Embryonic facial prominence (tissue), 1 donor: ENCODE data around the gene CDC45.

Experiments used
- DNase-seq: peaks from one replicate; pipeline ENCODE4 v3.0.0-alpha.2; 2016; ENCODE audit errors: extremely low spot score

Gene CDC45

DNA sequence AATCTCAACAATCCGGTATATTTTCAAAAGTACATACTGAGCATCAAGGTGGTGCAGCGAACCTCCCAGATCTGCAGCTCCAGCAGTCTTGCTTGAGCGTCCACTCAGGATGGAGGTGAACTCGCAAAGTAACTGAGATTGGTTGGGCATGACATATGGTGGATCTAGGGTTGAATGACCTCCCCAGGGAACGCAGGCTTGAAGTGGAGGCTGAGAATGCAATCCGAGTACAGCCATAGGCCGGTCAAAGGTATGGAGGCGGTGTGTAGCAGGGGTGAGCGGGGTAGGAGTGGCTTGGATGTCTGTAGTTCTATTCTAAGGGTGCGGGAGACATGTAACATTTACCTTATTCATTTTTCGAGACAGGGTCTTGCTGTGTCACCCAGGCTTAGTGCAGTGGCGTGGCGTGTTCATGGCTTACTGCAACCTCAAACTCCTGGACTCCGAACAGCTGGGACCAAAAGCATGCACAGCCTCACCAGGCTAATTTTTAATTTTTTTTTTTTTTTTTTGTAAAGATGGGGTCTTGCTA lies 31.6 kb upstream of the CDC45 start:
- DNase-seq, result peak; percentile 19

DNA sequence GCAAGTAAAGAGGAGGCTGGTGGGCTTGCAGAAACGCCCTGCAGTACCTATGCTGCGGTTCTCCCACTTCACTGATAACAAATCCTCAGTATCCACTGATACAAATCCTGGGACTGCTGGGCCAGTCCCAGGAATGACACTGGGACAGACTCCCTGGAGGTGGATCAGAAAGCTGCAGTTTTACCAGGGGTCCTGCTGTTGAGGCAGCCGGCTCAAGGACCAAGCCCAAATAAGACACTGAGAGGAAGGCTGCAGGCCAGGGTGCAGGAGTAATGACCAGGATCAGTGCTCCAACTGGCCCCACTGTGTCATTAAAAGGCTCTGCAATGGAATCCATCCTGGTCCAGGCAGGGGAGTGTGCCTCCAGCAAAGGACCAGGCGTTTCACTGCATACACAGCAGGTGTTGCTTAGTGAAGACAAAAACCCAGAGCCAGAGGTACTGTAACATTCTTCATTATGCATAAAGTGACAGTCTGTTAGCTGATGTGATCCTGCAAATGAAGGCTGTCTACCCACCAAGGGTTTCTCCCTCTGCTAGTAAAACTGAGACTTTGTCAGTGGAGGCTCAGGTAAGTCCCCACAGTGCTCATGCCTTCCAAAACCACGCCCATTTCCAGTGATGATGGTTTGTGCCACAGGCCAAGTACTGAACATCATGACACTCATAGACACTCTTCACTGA lies 30.8 kb upstream of the CDC45 start:
- no peak for DNase-seq

DNA sequence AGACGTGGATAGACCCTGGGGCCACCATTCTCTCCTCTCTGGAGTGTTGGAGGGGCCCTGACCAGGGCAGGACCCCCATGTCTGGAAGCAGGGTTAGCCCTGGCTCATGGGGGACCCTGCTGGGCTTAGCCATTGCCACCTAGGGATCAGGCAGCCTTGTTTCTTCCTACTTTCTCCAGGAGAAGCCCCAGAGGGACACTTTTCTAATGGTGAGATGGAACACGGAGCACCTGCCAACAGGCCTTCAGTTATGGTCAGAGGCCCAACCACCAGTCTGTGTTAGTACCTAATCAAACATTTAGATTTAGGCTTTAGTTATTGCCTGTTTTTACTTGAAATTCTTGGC lies 30.3 kb upstream of the CDC45 start:
- DNase-seq, result no peak

DNA sequence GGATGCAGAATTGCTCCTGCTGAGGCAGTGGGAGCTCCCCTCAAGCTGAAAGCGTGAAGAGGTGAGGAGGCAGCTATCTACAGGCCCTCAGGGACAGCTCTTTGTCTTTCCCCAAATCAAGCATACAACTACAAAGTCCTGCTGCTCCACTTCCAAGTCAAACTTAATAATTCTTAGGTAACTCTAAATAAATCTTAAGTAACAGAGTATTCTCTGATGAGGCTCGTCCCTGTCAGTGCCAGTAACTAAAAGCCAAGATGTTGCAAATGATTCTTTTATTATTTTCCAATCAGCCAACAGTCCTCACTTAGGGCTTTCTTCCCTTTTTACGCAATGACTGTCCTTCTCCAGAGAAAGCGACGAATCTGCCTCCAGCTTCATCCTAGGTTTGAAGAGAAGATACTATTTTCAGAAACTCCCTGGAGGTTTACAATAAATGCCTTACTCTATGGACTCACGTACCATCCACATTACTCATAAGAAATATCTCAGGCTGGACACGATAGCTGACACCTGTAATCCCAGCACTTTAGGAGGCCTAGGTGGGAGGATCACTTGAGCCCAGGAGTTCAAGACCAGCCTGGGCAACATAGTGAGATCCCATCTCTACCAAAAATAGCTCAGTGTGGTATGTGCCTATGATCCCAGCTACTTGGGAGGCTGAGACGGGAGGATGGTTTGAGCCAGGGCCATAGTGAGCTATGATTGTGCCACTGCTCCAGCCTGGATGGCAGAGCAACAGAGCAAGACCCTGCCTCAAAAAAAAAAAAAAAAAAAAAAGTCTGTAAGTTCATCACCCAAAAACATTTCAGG lies 29.2 kb upstream of the CDC45 start:
- DNase-seq, result no peak

DNA sequence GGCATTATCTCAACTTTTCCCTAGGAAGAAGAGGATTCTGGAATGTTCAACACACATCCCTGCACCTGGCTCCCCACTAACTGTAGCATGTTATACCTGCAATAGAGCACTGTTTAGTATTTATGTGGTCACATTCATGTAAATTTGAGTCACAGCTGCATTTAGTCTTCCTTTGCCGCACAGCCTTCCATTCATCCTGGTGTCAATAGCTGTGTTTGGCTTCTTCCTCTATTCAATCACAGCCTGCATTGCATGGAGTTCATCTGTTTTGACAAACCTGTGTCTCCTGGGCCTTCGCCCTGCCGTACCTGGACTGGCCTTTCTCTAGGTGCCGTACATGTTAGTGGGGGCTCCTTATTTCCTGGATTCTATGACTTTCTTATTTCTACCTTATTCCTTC lies 28.1 kb upstream of the CDC45 start:
- DNase-seq, result no peak

DNA sequence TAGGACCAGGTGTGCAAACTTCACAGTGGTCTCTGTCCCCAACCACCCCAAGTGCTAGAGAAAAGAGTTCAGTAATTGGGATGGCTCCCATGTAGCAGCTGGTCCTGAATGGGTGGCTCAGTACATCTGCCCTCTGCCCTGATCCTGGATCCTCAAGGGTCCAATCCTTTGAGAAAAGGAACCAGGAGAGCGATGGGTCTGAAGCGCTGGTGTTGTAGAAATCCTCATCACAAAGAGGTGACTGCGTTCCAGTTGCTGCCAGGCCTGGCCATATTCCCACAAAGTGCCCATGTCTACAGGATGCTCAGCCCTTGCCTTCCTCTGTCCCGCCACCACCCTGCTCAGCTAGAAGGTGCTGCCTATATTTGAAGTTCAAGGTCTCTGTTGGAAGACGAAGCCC lies 26.0 kb upstream of the CDC45 start:
- DNase-seq, result no peak

DNA sequence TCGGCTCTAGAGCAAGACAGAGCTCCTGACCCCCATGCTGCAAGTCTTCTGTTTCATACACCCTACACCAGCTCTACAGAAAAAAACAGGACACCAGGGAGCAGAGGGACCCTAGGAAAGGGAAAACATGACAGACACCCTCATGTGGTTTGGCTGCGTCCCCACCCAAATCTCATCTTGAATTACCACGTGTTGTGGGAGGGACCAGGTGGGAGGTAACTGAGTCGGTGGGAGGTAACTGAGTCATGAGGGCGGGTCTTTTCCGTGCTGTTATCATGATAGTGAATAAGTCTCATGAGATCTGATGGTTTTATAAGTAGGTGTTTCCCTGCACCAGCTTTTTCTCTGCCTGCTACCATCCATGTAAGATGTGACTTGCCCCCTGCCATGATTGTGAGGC lies 25.6 kb upstream of the CDC45 start:
- DNase-seq, result no peak

DNA sequence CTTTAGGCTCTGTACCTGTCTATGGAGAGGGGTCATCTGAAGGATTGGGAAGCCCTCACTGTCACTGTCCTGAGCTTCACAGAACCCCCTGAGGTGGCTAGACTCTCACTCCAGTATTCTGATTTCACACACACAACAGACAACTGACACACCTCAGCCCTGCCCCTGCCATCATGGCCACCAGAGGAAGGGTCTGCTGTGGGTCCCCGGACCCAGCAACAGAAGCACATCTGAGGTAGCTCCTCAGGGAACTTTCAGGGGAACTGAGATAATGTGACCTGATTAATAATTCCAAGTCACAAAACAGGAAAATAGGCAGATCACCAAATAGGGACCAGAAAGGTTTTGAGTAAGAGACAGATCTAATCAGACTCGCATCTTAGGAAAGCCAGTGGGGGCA lies 24.7 kb upstream of the CDC45 start:
- DNase-seq, result no peak

DNA sequence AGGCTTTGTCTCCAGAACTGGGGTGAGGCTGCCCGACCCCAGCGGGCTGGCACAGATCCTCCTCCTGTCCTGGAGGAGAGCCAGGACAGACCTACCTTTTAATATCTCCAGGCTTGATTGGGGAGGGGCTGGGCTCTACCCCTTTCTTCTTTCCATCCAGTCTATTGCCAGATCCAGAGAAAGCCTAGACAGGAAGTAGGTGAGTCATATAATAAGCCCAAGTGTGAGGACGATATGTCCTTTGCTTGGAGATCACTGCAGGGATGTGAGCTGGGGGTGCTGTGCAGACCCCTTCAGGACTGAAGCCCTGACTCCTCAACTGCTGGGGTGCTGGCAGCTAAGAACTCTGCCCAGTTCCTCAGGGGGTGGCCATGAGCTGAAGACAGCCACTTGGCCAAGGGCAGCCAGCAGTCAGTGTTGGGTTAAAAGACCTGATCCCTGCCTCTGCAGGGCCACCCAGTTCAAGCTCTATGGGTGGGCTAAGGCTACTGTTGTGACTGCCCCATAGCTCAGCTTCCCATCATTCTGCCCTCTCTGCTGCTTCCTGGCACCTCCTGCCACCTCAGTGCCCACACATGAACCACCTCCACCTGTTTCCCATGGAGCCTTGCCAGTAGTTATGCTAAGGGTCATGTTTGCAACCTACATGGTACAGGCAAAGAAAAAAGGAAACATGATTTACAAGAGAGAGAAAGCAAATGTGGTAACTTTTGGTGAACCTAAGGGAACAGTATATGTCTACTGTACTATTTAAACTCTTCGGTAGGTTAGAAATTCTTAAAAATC lies 23.9 kb upstream of the CDC45 start:
- DNase-seq, result no peak

DNA sequence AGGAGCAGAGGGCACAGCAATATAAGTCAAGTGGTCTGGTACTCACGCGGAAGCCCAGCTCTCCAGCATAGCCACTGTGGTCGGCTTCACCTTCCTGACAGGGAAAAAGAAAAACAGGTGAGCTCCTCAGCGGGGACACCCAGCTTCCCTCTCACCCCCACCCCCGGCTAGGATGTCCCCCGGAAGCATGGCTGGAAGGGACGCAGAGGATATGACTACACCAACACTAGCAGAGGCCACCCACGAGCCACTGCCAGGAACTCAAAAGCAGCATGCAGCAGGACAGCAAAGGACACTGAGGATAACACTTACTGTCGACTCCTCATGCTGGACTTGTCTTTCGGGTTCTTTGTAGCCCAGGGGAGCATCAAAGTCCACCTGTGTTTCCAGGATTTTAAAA lies 23.2 kb upstream of the CDC45 start:
- no peak for DNase-seq

DNA sequence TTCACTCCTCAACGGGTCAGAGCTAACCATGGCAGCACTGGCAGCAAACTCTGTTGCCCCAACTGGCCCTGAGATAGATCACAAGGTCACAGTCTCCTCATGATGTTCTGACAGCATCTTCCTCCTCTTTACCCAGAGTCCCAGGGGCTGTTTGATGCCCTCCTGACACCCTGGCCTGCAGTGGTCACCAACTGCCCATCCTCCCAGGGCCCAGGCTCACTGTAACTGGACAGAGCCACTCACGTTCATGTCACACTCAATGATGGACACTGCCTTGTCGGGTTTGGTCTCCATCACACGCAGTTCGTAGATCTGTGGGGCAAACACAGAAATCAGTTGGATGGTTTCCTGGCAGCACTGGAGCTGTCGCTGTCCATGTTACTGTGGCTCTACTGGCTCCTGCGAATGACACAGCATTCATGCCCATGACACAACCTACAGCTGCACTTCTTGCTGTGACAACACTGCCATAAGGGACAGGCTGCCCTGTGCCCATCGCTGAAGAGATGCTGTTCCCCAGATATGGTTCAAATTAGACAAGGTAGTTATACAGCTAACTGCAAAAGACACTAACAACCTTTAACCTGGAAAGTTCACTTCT lies 21.8 kb upstream of the CDC45 start:
- DNase-seq, result no peak

DNA sequence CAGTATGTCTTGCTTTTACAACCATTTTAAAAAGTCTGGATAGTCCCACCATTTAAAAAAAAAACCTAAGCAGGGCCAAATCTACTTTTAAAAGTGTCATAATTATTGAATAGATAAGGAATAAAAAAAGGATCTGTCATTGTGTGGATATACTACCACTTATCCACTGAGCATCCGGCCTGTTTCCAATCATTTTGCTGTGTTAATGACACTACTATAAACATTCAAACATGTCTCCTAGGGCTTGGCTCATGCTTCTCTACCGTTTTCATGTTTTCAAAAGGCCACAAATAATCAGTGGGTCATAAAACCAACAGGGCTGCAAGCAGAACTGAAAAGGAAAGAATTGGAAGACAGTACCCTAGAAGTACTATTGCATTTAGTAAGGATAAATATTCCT lies 19.7 kb upstream of the CDC45 start:
- DNase-seq, result no peak

DNA sequence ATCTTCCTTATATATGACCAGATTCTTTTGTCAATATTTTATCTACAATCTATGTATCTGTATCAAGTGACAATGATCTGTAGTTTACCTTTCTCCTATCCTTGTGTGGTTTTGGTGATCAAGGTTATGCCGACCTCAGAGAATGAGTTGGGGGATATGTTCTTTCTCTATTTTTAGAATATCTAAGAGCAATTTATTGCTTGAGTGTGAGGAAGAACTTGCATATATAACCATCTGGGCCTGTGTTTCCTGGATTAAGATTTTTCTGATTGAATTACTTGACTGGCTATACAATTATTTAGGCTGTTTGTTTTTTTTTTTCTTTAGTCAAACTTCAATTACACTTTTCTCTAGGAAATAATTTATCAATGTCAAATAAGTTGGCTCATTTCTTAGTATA lies 18.2 kb upstream of the CDC45 start:
- DNase-seq, result no peak

DNA sequence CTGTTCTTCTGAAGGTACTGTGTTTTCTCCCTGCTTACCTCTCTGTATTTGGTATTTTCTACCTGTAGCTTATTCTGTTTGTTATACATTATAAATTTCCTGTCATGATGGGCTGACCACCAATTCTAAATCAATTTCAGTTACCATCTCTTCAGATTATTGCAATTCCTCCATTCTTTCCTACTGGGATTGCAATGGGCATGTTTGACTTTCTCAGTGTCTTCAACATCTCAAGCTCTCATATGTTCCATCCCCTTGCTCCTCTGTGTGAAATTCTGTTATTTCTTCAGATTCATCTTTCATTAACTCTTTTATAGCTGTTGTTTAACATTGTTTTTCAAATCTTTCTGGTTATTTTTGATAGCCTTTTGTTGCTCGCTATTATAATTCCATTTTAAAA lies 16.7 kb upstream of the CDC45 start:
- DNase-seq, result no peak

DNA sequence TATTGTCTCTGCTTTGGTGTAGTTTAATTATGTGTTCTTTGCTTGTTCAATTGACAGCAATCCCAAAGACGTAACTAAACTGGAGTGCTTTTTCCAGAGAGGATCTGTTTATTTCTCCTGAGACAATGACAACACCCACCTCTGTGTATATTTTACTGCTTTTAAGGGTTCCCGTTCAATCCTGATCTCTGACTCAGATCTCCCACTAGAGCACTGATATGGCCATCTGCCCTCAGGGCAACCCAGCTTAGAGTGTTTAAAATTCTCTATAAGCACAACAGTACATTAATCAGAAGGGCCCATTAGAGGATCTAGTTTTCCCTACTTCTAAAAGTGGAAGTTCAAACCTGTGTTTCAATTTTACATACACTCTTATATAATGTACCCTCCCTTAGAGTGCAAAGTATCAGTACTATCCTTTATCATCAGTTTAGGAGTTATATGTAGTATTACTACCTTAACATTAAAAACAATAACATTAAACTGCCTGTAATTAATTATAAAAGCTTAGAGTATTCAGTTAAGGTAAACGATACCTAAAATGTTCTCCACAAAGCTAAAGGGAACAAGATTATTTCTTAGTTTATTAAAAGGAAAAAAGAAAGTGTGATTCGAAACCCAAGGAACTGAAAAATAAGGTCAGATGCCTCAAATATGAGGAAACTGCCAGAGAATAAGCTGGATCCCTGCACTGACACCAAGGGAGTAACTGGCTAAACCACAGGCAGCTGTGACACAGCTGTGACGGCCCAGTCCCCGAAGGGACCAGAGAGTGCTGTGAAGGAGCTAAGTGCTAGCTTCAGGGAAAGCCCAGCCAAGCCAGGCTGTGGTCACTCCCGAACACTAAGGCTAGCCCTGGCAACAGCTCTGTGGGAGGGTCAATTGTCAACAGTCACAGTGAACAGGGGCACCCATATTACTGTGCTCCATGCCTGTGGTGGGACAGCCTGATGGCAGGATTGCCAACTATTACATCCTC lies 15.9 kb upstream of the CDC45 start:
- no peak for DNase-seq

DNA sequence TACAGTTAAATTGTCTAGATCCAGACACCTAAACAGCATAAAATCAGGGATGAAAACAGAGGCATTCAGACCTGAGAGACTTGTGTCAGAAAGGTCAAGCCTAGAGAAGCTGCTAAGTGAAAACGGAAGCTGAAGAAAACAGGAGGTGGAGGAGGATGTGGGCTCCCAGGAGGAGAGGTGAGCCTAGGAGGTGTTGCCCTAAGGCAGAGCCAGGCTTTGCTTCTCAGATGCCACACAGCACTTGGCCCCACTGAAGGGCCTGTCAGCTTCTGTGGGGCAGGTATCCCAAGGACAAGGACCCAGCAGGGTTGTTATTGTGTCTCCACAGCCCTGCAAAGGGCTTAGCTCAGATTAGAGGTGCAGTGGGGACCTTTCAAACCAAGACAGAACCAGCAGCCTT lies 15.2 kb upstream of the CDC45 start:
- no peak for DNase-seq

DNA sequence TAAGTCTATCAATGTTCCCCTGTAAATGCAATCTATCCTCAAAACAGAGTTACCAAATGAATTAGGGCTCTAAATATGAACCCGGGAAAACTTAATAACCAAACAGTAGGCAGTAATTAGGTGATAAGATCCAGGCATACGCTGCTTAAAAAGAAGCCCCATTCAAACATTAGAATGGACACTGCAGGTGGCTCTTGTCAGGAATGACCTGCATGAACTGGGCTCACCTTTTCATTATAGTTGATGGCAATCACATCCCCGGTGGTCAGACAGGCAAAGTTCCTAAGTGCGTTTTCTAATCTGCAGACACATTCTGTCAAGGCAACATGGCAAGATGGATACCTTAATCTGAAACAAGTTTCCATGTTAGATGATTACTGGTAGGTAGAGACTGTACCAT lies 14.7 kb upstream of the CDC45 start:
- DNase-seq, result no peak

DNA sequence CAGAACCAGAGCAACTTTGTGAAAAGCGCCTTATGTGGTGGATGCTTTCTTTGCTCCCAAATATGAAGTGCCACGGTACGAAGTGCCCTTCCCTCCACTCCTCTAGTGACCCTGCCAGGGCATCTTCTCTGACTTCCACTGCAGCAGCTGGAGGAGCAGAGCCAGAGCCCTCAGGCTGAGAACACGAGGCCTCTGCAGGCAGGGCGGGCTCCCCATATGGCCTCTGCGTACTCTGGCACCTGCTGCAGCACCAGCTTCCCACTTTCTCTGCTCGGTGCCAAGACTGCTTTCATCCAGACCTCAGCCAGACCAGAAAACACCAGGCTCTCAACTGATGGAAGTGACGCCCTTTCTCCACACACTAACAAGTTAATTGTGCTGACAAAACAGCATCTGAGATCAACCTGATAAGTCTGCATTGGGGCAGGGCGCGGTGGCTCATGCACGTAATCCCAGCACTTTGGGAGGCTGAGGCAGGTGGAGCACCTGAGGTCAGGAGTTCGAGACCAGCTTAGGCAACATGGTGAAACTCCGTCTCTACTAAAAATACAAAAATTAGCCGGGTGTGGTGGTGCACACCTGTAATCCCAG lies 13.5 kb upstream of the CDC45 start:
- DNase-seq, result no peak

DNA sequence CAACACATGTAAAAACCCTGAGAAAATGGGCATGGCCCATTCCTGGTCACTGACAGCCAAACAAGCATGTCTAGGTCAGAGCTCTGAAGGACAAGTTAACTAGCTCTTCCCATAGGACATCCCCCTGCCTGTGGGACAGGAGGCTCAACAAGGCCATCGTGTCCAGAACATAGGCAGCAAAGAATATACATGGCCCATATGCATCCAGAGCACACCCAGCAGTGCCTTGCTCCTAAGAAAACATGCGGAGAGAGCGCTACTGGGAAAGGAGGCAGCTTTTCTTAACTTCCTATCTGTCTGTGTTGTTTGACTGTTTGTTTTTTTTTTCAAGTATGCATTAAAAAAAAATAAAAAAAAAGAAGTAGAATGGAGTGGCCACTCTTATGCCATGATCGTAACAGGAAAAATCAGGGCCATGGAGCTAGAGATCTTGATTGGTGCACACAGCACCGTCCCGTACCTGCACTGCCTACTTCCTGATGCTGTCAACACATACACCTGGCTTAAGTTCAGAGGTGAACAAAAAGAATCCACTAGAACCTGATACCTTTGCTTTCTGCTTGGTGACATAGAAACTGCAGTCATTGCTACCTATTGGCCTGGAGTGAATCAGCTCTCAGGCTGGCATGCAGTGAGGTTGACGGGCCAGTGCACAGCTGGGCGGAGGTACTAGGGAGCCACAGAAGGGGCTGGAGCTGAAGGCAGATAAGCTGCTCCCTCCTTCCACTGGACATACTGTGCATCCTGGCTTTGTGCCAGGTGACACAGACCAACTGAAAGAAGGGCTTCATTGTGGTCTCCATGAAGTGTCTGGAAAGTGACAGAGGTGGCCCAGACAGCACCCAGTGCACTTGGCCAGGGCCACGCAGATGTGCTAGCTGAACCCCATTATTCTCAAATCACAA lies 12.6 kb upstream of the CDC45 start:
- DNase-seq, result no peak

DNA sequence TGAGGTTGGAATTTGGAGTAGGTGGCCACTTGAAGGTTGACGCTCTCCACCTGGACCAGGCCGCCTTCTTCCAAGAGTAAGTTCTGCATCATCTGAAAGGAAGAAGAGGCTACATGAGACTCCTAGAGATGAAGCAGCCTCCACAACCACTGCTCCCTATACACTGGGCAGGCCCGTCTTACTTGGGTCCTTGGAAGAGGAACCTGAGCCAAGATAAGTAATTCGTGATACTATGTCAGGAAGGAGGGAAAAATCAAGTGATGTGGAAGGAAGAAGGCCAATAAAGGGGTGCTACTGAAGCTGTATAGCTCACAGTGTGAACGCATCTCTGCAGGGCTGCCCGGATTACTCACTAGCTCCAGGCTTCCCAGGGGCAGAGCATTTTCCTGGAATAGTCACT lies 11.8 kb upstream of the CDC45 start:
- no peak for DNase-seq
